Ascending aorta (tissue), 2 donors: Measurements from ENCODE around the gene YTHDF1. TPM values are rescaled to one million over a fixed set of nuclear protein-coding genes. Genes with fewer than 3 reads are reported as not detected.

Experiments
- DNase-seq, 2 donors: peaks; one replicate each; pipeline ENCODE4 v3.0.0-alpha.2; 2019; ENCODE audit warnings: low spot score in 2 of 2
- H3K27ac ChIP-seq, 2 donors: fragments of 200-600 bp; sonication (generic); one replicate each; pipeline ENCODE4 v1.5.1; 2016 to 2017; ENCODE audit warnings: mild to moderate bottlenecking in 1 of 2
- H3K27me3 ChIP-seq: fragments of 200-600 bp; sonication (generic); one replicate; pipeline ENCODE4 v1.5.1; 2017
- H3K36me3 ChIP-seq, 2 donors: fragments of 200-600 bp; sonication (generic); one replicate each; pipeline ENCODE4 v1.5.1; 2016
- H3K4me1 ChIP-seq, 2 donors: fragments of 200-600 bp; sonication (generic); one replicate each; pipeline ENCODE4 v1.5.1; 2016 to 2017; ENCODE audit warnings: mild to moderate bottlenecking in 1 of 2
- H3K4me3 ChIP-seq, 2 donors: fragments of 200-600 bp; sonication (generic); one replicate each; pipeline ENCODE4 v1.5.1; 2016 to 2017; ENCODE audit warnings: mild to moderate bottlenecking in 1 of 2
- H3K9me3 ChIP-seq, 2 donors: fragments of 200-600 bp; sonication (generic); one replicate each; pipeline ENCODE4 v1.5.1; 2016
- intact Hi-C: fragments of 100-400 bp; cut with DNase I; formaldehyde crosslinking; loops from one replicate; pipeline ENCODE4 v1.15.1; 2023
- total RNA-seq: library from RNA; depleted of rRNA; stranded (reverse); fragments of >200 nt; gene quantifications from one replicate; pipeline ENCODE4 v1.1.0, GENCODE V29; 2016
- TF ChIP-seq, protein P1 (sequence below), 3 experiments: fragments of 200-600 bp in 2 of 3; fragments of 450-650 bp in 1 of 3; sonication (generic) in 2 of 3; IDR thresholded peaks; one replicate each; pipeline ENCODE4 v1.5.1; 2016 to 2019; ENCODE audit warnings: antibody characterized with exemption in 3 of 3, mild to moderate bottlenecking in 1 of 3, moderate library complexity in 1 of 3

The YTHDF1 gene
- total RNA-seq, 1 donor from 2014 or later = 14.2 TPM

DNA sequence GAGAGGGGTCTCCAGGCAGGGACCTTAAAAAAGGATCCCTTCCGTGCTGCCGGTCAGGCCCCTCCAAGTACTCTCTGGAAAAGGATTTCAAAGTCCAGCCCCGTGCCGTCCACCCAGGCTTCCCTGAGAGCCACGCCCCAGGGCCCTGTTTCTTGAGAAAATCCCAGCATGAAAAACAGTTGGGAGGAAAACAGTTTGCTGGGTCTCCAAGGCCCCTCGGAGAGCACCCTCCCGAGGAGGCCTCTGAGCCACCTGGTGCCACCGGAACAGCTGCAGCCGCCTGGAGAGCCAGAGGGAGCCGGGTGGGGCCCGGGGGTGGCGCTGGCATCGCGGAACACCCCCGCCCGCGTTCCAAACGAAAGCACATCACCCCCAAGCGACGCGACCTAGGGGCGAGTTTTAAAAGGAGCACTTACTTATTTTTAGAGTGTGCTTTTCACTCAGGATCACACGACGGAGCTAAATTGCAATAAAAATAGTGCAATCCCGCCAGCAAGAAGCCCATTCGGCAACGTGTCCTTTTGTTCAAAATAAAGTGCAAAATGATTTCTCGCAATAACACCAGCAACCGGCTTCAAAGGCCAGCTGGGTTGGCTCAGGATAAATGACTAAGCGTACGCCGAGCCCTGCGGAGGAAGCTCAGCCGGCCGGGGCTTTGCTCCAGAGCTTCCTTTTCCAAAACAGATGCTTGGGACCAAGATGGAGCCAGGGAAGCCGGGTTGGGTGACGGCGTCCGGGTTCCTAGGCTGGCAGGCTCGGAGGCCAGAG is 64.2 kb downstream of the YTHDF1 start:
- Histone ChIP-seq H3K4me3 (peak overlapping the region in 1 of 2 donors; percentile 10), H3K27me3 (no peaks in the 10 kb centered on the region), H3K4me1 (no peaks in the 10 kb centered on the region), H3K9me3 (no peaks in the 10 kb centered on the region), H3K27ac (no peak overlapping the region), H3K36me3 (no peaks in the 10 kb centered on the region)
- no peak for DNase-seq
- intact Hi-C loops = no loop called here
- TF ChIP-seq, protein P1, sequence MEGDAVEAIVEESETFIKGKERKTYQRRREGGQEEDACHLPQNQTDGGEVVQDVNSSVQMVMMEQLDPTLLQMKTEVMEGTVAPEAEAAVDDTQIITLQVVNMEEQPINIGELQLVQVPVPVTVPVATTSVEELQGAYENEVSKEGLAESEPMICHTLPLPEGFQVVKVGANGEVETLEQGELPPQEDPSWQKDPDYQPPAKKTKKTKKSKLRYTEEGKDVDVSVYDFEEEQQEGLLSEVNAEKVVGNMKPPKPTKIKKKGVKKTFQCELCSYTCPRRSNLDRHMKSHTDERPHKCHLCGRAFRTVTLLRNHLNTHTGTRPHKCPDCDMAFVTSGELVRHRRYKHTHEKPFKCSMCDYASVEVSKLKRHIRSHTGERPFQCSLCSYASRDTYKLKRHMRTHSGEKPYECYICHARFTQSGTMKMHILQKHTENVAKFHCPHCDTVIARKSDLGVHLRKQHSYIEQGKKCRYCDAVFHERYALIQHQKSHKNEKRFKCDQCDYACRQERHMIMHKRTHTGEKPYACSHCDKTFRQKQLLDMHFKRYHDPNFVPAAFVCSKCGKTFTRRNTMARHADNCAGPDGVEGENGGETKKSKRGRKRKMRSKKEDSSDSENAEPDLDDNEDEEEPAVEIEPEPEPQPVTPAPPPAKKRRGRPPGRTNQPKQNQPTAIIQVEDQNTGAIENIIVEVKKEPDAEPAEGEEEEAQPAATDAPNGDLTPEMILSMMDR (IDR thresholded peaks at IDR 0.05) = no peak

DNA sequence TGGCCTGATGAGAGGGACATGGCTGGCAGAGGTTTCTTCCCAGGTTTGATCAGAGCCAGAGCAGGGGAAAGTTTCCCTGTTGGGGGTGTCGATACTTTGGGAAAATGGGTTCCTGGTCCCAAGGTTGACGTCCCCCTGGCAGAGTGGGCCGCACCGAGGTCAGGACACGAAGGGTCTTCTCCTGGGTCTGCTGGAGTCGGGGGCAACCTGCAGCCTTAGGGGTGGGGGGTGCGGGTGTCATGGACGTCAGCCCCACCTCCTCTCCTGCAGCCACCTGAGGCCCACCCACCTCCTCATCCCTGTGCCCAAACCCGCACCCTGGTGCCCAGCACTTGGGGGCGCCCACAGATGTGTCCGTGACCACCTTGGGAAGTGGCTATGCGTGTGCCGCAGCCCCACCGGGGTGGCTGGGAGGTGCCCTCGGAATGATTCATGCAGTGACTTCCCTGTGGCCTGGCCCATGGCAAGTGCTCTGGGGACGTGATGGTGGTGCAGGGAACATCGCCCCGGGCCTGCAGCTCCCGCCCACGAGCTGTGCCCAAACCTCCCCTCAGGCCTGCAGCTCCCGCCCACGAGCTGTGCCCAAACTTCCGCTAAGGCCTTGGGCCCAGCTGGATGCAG is 64.9 kb downstream of the YTHDF1 start:
- intact Hi-C loops = no loop called here
- no peaks in the 10 kb centered on the region for H3K9me3 ChIP-seq
- no peaks in the 10 kb centered on the region for H3K27me3 ChIP-seq
- H3K4me3 ChIP-seq = no peak overlapping the region
- H3K4me1 ChIP-seq = no peaks in the 10 kb centered on the region
- no peaks in the 10 kb centered on the region for H3K36me3 ChIP-seq
- no peak overlapping the region for H3K27ac ChIP-seq
- no peak for DNase-seq
- TF ChIP-seq, protein P1 (IDR thresholded peaks at IDR 0.05) = no peak

DNA sequence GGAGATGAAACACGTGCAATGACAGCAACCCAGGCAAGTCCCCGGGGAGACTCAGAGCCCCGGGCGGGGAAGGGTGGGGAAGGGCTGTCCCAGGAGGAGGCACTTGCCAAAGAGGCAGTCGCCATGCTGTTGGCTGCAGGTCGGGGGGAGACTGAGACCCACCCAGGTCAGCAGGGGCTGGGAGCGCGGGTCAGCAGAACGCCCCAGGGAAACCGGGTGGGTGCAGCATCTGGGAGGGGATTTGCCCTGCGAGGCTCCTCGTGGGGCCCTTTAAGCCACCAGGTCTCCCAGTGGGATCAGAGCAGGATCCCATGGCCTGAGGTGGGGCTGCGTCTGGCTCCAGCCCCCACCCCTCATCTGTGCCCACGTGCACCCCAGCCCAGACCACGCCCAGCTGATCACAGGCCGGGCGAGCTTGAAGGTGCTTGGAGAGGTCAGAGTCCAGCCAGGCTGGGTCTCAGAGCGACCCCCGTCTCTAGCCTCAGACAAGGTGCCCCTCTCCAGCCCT is 65.5 kb downstream of the YTHDF1 start:
- Histone ChIP-seq H3K9me3 (no peaks in the 10 kb centered on the region), H3K27me3 (no peaks in the 10 kb centered on the region)
- intact Hi-C loops = no loop called here

DNA sequence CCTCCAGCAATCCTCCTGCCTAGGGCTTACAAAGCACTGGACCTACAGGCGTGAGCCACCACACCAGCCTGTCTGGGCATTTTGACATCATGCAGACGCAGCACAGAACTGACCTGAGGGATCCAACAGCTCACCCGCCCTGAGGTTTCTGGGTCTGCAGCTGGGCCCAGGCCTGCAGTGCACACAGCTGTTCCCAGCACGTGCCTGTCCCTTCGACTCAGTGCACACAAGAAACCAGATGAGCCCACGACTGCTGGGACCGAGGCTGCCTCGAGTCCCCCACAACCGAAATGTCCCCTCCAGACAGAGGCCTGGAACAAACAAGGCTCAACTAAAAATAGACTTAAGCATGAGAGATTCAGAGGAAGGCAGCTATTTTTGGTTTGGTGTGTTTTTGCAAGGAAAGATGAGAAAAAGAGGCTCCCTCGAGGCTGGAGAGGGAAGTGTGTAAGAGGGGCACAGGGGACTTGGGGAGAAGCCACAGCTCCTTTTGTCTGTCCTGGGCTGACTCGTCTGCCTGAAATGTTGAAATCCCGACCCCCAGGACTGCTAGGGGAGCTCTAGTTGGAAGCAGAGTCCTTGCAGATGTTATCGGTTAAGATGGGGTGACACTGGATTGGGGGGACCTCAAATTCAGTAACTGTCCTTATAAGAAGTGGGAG is 66.3 kb downstream of the YTHDF1 start:
- Histone ChIP-seq H3K4me3 (no peak overlapping the region), H3K4me1 (no peaks in the 10 kb centered on the region), H3K9me3 (no peaks in the 10 kb centered on the region), H3K27ac (no peak overlapping the region), H3K27me3 (no peaks in the 10 kb centered on the region), H3K36me3 (no peaks in the 10 kb centered on the region)
- TF ChIP-seq, protein P1 (IDR thresholded peaks at IDR 0.05) = no peak
- intact Hi-C loops = no loop called here
- DNase-seq = no peak

More for the DNA sequence above, 65.5 kb downstream of the YTHDF1 start:
- DNase-seq = no peak
- Histone ChIP-seq H3K4me1 (no peaks in the 10 kb centered on the region), H3K4me3 (no peak overlapping the region), H3K36me3 (no peaks in the 10 kb centered on the region), H3K27ac (no peak overlapping the region)
- TF ChIP-seq, protein P1 (IDR thresholded peaks at IDR 0.05) = no peak

DNA sequence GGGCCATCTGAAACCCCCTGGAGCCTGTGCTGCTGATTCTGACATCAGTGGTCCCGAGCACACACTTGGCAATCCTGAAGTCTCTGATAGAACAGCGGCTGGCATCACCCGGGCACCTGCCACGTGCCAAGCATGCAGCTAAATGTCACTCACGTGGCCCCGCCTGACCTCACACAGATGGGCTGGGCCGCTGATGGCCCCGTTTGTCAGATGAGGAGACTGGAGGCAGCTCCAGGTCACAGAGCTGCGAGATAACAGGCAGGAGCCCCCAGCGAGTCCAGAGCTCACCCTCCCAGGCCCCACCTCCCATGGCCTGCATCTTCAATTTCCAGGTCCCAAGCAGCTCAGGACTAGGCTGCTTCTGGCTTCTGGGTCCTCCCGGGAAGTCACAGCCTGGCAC is 67.2 kb downstream of the YTHDF1 start:
- Histone ChIP-seq H3K36me3 (no peaks in the 10 kb centered on the region), H3K4me1 (no peaks in the 10 kb centered on the region), H3K9me3 (no peaks in the 10 kb centered on the region), H3K4me3 (no peak overlapping the region), H3K27ac (no peak overlapping the region), H3K27me3 (no peaks in the 10 kb centered on the region)
- DNase-seq = no peak
- intact Hi-C loops = no loop called here
- TF ChIP-seq, protein P1 (IDR thresholded peaks at IDR 0.05) = no peak
